Right renal pelvis (tissue), 4 donors: ENCODE measurements around the gene DCC. TPM values are rescaled to one million over a fixed set of nuclear protein-coding genes. Genes with fewer than 3 reads are reported as not detected.

Experiments
- DNase-seq, 4 donors: peaks; one replicate each; pipeline ENCODE4 v3.0.0-alpha.2; 2013; ENCODE audit warnings: low read depth in 4 of 4, low spot score in 3 of 4, missing footprints in 1 of 4
- polyA plus RNA-seq, 4 donors: library from polyadenylated mRNA; unstranded; fragments of 120-200 nt; gene quantifications; one replicate each; pipeline ENCODE4 v1.2.1, GENCODE V29; 2013; ENCODE audit not compliant: insufficient read length in 4 of 4

DCC gene
- polyA plus RNA-seq, 4 donors, result 5.8 to 10.5 (median 9.0) TPM

DNA sequence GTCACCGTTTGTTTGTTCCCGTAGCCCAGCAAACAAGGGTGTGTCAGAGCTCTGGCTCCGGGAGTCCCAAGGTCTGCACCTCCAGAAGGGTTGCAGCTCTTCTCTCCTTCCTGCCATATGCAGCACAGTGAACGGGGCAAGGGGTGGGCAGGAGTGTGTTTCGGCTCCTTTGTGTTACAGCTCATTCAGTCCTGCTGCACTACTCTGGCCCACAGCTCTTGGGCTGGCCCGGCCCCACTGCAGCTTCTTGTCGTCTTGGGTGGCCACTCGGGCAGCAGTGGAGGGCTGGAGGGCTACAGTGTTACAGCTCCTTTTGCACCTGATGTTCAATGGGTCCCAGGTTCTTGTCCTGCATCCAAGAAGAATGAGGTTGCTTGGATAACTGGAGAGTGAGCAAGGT, 408.3 kb downstream of the DCC start:
- no peak for DNase-seq

GRCh38 chr18:52749542-52749941, 409.5 kb downstream of the DCC start:
- no peak for DNase-seq

DNA sequence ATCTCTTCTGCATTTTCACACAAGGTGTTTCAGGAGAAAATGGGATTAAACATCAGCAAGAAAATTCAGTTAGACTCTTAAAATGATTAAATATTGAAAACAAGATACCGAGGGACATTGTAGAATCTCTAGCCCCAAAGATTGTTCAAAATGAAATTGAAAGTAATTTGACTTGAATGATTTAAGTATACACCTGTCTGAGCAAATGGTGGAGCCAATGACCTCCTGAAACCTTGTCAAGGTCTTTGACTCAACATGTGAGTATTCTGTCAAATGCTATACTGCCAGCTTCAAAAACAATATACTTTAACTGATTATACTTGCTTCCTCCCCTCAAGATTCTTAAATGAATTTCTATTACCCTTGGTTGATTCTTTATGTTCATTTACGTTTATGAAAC, 411.0 kb downstream of the DCC start:
- DNase-seq, result no peak

DNA sequence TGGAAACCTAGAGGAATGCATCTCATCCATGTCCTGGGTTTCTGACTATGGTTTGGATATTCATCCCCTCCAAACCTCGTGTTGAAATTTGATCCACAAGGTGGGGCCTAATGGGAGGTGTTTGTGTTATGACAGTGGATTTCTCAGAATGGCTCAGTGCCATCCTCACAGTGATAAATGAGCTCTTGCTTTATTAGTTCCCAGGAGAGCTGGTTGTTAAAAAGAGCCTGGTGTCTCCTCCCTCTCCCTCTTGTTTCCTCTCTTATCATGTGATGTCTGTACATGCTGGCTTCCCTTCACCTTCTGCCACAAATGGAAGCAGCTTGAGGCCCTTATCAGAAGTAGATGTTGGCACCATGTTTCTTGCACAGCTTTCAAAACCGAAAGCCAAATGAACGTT, 424.3 kb downstream of the DCC start:
- no peak for DNase-seq

- no peak for DNase-seq
Measured at GRCh38 chr18:52766002-52766545, 426.1 kb downstream of the DCC start.

DNA sequence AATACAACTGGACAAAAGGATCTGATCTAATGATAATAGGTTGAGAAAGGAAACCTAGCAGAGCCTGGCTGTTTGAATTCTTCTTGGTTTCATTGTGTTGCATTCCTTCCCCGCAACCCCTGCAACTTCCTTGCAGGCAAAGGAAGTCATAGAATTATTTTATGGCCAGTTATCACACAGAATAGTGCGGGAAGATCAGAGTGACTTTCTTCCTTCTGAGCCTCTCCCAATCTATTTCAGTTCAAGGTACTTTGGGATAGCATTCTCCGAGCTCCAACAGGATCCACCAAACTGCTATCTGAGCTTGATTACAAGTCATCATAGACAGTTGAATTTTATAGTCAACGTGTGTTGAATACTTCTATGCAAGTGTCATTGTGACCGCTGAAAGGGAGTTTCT, 441.1 kb downstream of the DCC start:
- DNase-seq, result no peak

- no peak for DNase-seq
Measured at GRCh38 chr18:52791321-52791720, 451.3 kb downstream of the DCC start.

GRCh38 chr18:52812834-52813233, 472.8 kb downstream of the DCC start:
- no peak for DNase-seq

GRCh38 chr18:52813635-52814416, 473.8 kb downstream of the DCC start:
- no peak for DNase-seq

DNA sequence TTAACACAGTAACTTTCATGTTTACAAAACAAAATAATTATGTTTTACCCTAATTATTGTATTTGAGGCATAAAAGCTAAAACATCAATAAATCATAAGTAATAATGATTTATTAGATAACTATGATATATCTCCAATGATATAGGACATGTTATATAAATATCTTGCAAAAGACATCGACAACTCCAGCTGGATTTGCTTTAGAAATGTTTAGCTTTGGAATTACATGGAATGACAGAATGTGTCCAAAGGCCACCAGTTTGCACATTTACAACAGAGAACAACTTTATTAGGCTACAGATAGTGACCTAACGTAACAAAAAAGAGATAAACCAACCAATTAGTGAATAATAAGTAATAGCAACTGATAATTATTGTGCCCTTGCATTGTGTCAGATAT, 475.7 kb downstream of the DCC start:
- no peak for DNase-seq

- DNase-seq, result no peak
Measured at GRCh38 chr18:52816121-52816520, 476.1 kb downstream of the DCC start.

DNA sequence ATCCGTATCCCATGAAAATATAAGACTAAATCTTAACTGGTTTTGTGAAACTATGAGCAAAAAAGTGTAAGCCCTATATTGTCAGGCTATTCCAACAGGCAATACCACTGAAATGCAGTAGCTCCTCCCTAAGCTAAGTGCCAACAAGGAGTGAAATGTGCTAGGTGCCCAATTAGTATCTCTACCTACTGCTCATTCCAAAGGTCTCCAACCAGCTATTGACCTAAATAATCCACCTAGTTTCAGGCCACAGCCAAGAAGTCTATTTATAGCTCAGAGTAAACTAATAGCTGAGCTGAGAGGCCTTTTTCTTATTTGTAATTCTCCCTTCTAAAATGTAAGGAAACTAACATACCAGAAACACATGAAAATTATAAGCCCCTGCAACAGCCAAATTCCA, 482.2 kb downstream of the DCC start:
- DNase-seq, result no peak

- no peak for DNase-seq
Measured at GRCh38 chr18:52824126-52824525, 484.1 kb downstream of the DCC start.

DNA sequence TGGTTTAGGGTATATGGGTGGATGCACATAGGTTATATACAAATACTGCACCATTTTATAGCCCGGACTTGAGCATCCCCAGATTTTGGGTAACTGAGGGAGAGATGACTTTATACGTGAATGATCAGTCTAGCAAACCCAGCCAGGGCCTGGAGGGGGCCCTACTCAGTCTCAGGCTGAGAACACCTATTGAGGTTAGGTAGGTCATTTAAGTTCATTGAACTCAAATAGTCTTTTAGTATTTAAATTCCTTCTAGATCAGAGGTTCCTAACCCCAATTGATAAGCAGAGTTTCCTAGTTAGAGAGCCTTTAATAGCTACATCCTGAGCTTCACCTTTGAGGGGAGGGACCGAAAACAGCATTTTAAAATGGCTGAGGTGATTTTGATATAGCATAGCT, 487.0 kb downstream of the DCC start:
- no peak for DNase-seq

DNA sequence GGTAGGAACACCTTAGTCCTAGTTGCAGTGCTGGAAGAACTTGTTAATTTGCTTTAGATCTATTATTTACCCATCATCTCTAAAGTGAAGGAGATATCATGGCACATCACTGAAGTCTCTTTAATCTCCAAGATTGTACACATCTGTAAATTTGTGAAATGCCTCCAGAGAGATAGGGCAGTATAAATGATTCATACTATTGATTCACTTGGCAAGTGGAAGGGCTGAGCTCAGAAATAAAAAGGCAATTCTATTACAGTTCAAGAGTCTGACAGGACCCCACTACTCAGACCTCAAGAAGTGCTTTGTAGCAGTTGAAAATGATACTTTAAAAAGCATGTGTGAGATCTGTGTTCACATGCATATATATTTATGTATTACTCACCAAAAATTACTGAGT, 489.3 kb downstream of the DCC start:
- no peak for DNase-seq

DNA sequence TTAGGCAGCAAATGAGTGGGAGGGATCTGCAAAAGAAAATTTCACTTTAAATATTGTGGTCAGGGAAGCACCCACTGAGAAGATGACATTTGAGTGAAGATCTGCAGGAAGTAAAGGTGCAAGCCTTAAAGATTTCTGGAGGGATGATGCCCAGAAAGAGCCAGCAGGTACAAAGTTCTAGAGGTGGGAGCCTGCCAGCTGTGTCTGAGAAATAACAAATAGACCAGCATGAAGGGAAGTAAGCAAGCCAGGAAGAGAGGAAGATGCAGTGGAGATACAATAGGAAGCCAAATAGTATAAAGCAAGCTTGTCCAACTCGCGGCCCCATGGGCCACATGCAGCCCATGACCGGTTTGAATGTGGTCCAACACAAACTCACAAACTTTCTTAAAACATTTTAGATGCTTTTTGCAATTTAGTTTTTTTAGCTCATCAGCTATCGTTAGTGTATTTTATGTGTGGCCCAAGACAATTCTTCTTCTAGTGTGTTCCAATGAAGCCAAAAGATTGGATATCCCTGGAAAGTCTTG, 489.9 kb downstream of the DCC start:
- no peak for DNase-seq

DNA sequence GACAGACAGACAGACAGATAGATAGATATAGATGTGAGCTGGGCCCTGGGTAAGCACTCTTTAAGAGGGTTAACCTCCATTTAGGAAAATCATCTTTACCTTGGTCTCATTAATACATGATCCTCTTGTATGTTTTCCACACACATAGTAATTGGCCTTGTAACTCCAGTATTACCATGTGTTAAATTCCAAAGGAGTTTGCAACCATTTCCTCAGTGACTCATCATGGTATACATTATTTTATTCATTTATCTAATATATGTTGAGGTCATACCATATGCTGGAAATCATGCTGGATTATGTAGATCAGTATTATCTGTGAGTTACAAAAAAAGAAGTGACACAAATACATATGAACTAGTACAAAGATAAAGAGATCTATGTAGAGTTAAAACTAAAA, 504.3 kb downstream of the DCC start:
- DNase-seq, result no peak

DNA sequence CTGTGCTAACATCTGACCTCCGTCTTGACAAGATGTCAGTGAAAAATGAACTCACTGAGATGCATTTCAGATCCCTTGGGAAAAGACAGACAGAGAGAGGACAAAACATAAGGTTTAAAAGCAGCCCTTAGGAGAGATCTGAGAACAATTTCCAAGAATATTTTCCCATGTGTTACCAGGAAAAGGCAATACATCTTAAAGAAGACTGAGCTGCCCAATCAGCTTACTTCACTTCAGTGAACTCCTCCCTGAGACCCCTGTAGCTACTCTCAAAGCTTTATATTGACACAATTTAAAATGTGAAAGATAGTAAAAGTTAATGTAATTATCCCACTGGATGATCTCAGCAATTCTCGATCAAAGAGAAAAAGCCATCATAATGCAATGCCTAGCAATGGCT, 505.0 kb downstream of the DCC start:
- no peak for DNase-seq

DNA sequence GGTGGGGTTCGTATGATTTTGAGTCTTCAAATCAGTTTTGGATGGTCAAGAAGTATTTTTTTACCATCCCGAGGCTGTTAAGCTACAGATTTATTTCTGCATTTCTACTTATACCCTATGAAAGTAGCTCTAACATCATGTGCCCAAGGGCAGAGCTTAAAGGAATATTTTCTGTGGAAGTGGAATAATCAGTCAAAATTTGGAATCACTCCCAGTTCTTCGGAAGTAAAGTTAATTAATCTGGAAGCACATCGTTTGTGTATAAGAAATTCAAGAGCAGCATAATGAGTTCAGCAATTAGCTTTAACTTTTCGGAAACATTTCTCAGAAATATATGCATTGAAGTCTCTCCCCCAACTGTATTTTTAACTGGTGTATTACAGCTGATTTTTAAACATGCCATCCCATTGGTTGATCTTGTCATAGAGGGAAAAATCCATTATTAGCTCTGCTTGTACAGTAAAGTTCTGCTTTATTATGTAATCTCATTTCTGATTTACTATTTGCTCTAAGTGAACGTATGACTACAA, 510.1 kb downstream of the DCC start:
- no peak for DNase-seq

DNA sequence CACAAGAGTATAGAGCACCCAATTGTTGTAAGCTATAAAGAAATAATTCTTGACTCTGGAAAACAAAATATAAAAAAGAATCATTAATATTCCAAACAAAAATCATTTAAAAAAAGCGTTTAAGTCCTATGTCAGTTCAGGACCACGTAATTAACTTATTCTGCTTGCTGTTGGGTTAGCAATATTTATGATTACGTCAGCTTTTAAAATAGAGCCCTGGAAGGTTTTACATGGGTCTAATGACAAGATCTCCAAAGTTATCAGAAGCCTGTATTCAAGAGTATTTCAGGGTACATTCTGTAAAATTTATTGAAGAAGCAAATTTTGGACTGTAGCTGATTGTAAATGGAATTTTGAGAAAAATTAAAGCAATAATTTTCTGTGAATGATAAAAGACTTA, 521.6 kb downstream of the DCC start:
- DNase-seq, result no peak

DNA sequence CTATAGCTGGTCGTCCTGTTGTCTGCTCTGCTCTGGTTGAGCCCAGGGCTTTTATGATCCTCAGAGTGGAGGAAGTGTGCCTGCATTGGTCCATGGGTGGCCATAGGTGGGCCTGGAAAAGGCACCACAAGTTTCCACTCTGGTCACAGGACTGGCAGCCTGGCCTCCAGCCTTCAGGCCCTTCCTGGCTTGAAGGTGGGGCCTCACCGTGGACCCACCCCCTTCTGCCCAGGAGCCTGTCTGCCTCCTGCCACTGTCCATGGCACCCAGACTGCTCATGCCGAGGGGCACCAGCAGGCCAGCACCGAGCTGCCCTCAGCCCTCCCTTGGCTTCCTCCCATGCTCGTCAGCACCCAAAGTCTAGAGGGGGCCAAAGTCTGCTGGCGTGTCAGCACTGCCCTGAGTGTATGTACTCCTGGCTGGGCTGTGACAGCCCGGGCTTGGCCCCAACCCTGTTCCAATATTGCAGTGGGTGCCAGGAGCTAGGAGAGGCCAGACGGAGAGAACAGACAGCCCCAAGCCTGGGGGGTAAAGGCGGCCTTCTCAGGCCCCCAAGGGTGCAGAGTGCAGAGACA, 529.4 kb downstream of the DCC start:
- DNase-seq, result no peak
